SIG-M5 (cell line): ENCODE measurements around the gene DNAAF3.

ENCODE experiments used
- DNase-seq: peaks from one replicate; lab custom pipeline; 2025; lab: John Stamatoyannopoulos, UW

The DNAAF3 gene

GRCh38 chr19:55116232-55116858, 50.1 kb downstream of the DNAAF3 start:
- no peak for DNase-seq

- DNase-seq = no peak
These were observed 50.9 kb downstream of the DNAAF3 start for GRCh38 chr19:55115446-55116065.

GRCh38 chr19:55114566-55115145, 51.8 kb downstream of the DNAAF3 start:
- no peak for DNase-seq

GRCh38 chr19:55113570-55114039, 52.8 kb downstream of the DNAAF3 start:
- no peak for DNase-seq

GRCh38 chr19:55112777-55113569, 53.4 kb downstream of the DNAAF3 start:
- DNase-seq = no peak

GRCh38 chr19:55112246-55112776, 54.1 kb downstream of the DNAAF3 start:
- DNase-seq = no peak

- no peak for DNase-seq
These were observed 55.1 kb downstream of the DNAAF3 start for GRCh38 chr19:55111238-55111831.

- DNase-seq = no peak
These were observed 56.7 kb downstream of the DNAAF3 start for GRCh38 chr19:55109527-55110291.
